Activated CD8-positive, alpha-beta T cell treated with anti-CD3 and anti-CD28 coated beads for 36 hours (primary cell): ENCODE results near the gene MLC1. TPM values are rescaled to one million over a fixed set of nuclear protein-coding genes. Genes with fewer than 3 reads are reported as not detected.

Experiments used
- ATAC-seq: fragments of 200-7000 bp; cut with Tn5 transposase; one replicate; pipeline ENCODE4 v1.10.0; 2021; ENCODE audit warnings: mild to moderate bottlenecking, moderate library complexity
- CTCF ChIA-PET: fragments of 350-600 bp; sonication (Branson Sonifier 250); formaldehyde crosslinking; loops from one replicate; lab custom pipeline; 2021; ENCODE audit warnings: antibody characterized with exemption; lab: Charles Lee
- POLR2A ChIA-PET: fragments of 350-600 bp; sonication (Branson Sonifier 250); formaldehyde crosslinking; loops from one replicate; lab custom pipeline; 2021; ENCODE audit warnings: antibody characterized with exemption; lab: Charles Lee
- DNase-seq: peaks from one replicate; pipeline ENCODE4 v3.0.0-alpha.2; 2020
- H3K27ac Mint-ChIP-seq: one replicate; pipeline ENCODE4 v1.8.0; 2021; ENCODE audit warnings: mild to moderate bottlenecking, mixed read lengths
- H3K27me3 Mint-ChIP-seq: one replicate; pipeline ENCODE4 v1.8.0; 2021; ENCODE audit warnings: mixed read lengths
- H3K36me3 Mint-ChIP-seq: one replicate; pipeline ENCODE4 v1.8.0; 2021; ENCODE audit warnings: low read depth, mixed read lengths
- H3K4me1 Mint-ChIP-seq: one replicate; pipeline ENCODE4 v1.8.0; 2021; ENCODE audit warnings: low read depth, mixed read lengths
- H3K4me3 Mint-ChIP-seq: one replicate; pipeline ENCODE4 v1.8.0; 2021; ENCODE audit warnings: mild to moderate bottlenecking, moderate library complexity, mixed read lengths
- H3K9me3 Mint-ChIP-seq: one replicate; pipeline ENCODE4 v1.8.0; 2021; ENCODE audit warnings: mixed read lengths
- intact Hi-C: fragments of 100-400 bp; cut with micrococcal nuclease; formaldehyde crosslinking; loops from one replicate; pipeline ENCODE4 v1.10.0; 2022
- total RNA-seq, 2 experiments: library from RNA; stranded (reverse); gene quantifications; one replicate each; pipeline ENCODE4 v1.2.3, GENCODE V29; 2021
- TF ChIP-seq, protein P1 (sequence below): fragments of 200-600 bp; IDR thresholded peaks from one replicate; pipeline ENCODE4 v1.8.0; 2022; ENCODE audit warnings: antibody characterized with exemption, mild to moderate bottlenecking

Gene MLC1
- total RNA-seq, 2 experiments from 2014 or later: 1.3 to 1.5 TPM

- Mint-ChIP-seq H3K36me3 (no peaks in the 10 kb centered on the region), H3K27me3 (peaks cover 1% of the 10 kb centered on the region), H3K4me3 (no peak overlapping the region), H3K4me1 (no peaks in the 10 kb centered on the region), H3K9me3 (peaks cover 2% of the 10 kb centered on the region), H3K27ac (no peak overlapping the region)
- no peak for DNase-seq
- intact Hi-C loops: no loop called here
- CTCF ChIA-PET: no interaction called here
- POLR2A ChIA-PET: no interaction called here
- ATAC-seq: no peak
- TF ChIP-seq, protein P1, sequence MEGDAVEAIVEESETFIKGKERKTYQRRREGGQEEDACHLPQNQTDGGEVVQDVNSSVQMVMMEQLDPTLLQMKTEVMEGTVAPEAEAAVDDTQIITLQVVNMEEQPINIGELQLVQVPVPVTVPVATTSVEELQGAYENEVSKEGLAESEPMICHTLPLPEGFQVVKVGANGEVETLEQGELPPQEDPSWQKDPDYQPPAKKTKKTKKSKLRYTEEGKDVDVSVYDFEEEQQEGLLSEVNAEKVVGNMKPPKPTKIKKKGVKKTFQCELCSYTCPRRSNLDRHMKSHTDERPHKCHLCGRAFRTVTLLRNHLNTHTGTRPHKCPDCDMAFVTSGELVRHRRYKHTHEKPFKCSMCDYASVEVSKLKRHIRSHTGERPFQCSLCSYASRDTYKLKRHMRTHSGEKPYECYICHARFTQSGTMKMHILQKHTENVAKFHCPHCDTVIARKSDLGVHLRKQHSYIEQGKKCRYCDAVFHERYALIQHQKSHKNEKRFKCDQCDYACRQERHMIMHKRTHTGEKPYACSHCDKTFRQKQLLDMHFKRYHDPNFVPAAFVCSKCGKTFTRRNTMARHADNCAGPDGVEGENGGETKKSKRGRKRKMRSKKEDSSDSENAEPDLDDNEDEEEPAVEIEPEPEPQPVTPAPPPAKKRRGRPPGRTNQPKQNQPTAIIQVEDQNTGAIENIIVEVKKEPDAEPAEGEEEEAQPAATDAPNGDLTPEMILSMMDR: no peak
These were observed 32.9 kb upstream of the MLC1 start for GRCh38 chr22:50118129-50118528.

- Mint-ChIP-seq H3K36me3 (no peaks in the 10 kb centered on the region), H3K9me3 (no peaks in the 10 kb centered on the region), H3K4me1 (peaks cover 8% of the 10 kb centered on the region), H3K4me3 (no peak overlapping the region), H3K27ac (no peak overlapping the region), H3K27me3 (peaks cover 1% of the 10 kb centered on the region)
- intact Hi-C loops: no loop called here
- DNase-seq (no peak), ATAC-seq (no peak)
- POLR2A ChIA-PET: interaction anchor here (0.6 to 1.5 kb wide), 2 partner anchors 8 to 808 kb away, joined by 3 read pairs; no protein-coding TSS in a partner anchor
- CTCF ChIA-PET: interaction anchor here (2.4 kb wide), 1 partner anchor 87 kb away, joined by 7 read pairs; no protein-coding TSS in a partner anchor
- TF ChIP-seq, protein P1: no peak
These were observed 32.0 kb upstream of the MLC1 start for GRCh38 chr22:50117168-50117762.

DNA sequence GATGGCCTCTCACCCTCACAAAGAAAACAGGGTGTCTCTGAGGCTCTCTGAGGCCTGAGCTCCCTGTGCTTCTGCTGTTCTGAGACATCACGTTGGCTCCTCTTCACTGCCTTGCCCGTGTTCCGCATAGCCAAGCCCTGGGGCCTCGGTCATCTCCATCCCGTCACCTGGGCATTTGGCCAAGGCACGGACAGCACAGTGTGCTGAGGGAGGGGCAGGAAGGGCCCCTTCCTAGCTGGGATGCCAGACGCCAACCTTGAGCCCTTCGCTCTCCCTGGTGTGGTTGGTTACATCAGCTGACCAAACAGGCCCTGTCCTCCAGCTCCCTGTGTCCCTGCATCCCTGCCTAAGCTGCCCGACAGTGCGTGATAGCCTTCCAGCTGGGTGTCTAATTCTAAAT lies 30.5 kb upstream of the MLC1 start:
- ChIA-PET CTCF (interaction anchor here (2.4 kb wide), 1 partner anchor 85 kb away, joined by 7 read pairs; no protein-coding TSS in a partner anchor), POLR2A (interaction anchor here (1.1 to 1.3 kb wide), 2 partner anchors 9 to 11 kb away, joined by 3 to 5 read pairs; no protein-coding TSS in a partner anchor)
- H3K36me3 Mint-ChIP-seq: no peaks in the 10 kb centered on the region
- intact Hi-C loops: no loop called here
- H3K27me3 Mint-ChIP-seq: no peaks in the 10 kb centered on the region
- H3K9me3 Mint-ChIP-seq: no peaks in the 10 kb centered on the region
- no peak for DNase-seq
- no peak overlapping the region for H3K4me3 Mint-ChIP-seq
- TF ChIP-seq, protein P1: no peak
- H3K27ac Mint-ChIP-seq: no peak overlapping the region
- ATAC-seq: no peak
- peaks cover 20% of the 10 kb centered on the region for H3K4me1 Mint-ChIP-seq

GRCh38 chr22:50114221-50115021 lies 29.2 kb upstream of the MLC1 start:
- no peak for ATAC-seq
- peaks cover 20% of the 10 kb centered on the region for H3K4me1 Mint-ChIP-seq
- ChIA-PET CTCF (interaction anchor here (0.7 kb wide), 1 partner anchor 28 kb away, joined by 3 read pairs; no protein-coding TSS in a partner anchor), POLR2A (interaction anchor here (1.1 kb wide), 1 partner anchor 13 kb away, joined by 3 read pairs; no protein-coding TSS in a partner anchor)
- no peak overlapping the region for H3K4me3 Mint-ChIP-seq
- H3K27me3 Mint-ChIP-seq: no peaks in the 10 kb centered on the region
- TF ChIP-seq, protein P1: no peak
- H3K27ac Mint-ChIP-seq: no peak overlapping the region
- no peaks in the 10 kb centered on the region for H3K36me3 Mint-ChIP-seq
- DNase-seq: no peak
- H3K9me3 Mint-ChIP-seq: no peaks in the 10 kb centered on the region
- intact Hi-C loops: no loop called here
